GM19397 (cell line): ENCODE results near the gene APEX2.
"Not testable (repeated sequence)": the region's sequence is repeated elsewhere in the genome, so short reads cannot be mapped to it uniquely, and the experiment has no call there.

ENCODE experiments used
- ATAC-seq: cut with Tn5 transposase; IDR thresholded peaks from one replicate; pipeline ENCODE4 v1.9.1; 2021; ENCODE audit warnings: mild to moderate bottlenecking, moderate library complexity; ENCODE audit not compliant: unreplicated experiment

APEX2 gene

GRCh38 chrX:54999717-55000598 is at the start of gene APEX2:
TSS of gene APEX2 (plus strand) at chrX:55000363. CDS start at chrX:55000423, 60 bp downstream.
- peak; percentile 93 for ATAC-seq

GRCh38 chrX:54950730-54951375 is 49.3 kb upstream of the APEX2 start:
- ATAC-seq: no peak

GRCh38 chrX:54961750-54962149 is 38.4 kb upstream of the APEX2 start:
- no peak for ATAC-seq

- no peak for ATAC-seq
These were observed 35.2 kb upstream of the APEX2 start for GRCh38 chrX:54964766-54965497.

- no peak for ATAC-seq
These were observed 22.8 kb upstream of the APEX2 start for GRCh38 chrX:54977387-54977786.

GRCh38 chrX:54978448-54978847 is 21.7 kb upstream of the APEX2 start:
- no peak for ATAC-seq

GRCh38 chrX:54979432-54979831 is 20.7 kb upstream of the APEX2 start:
- no peak for ATAC-seq

- ATAC-seq: no peak
These were observed 19.8 kb upstream of the APEX2 start for GRCh38 chrX:54980334-54980733.

- not testable (repeated sequence) for ATAC-seq
These were observed 16.9 kb upstream of the APEX2 start for GRCh38 chrX:54983306-54983705.

GRCh38 chrX:54991706-54992105 is 8.5 kb upstream of the APEX2 start:
- ATAC-seq: no peak

- ATAC-seq: no peak
These were observed 7.1 kb upstream of the APEX2 start for GRCh38 chrX:54992911-54993622.

- ATAC-seq: no peak
These were observed 6.1 kb upstream of the APEX2 start, which contains the start of gene PFKFB1 for GRCh38 chrX:54994099-54994498. TSS of gene PFKFB1 (minus strand) at chrX:54994188. CDS start at chrX:54994007, 181 bp downstream.

- no peak for ATAC-seq
These were observed 5.4 kb upstream of the APEX2 start for GRCh38 chrX:54994668-54995351.

GRCh38 chrX:54995621-54996020 is 4.5 kb upstream of the APEX2 start:
- no peak for ATAC-seq

GRCh38 chrX:55004231-55004630 is 4.1 kb downstream of the APEX2 start:
- ATAC-seq: no peak

GRCh38 chrX:55005256-55005655 is 5.1 kb downstream of the APEX2 start:
- ATAC-seq: no peak

- no peak for ATAC-seq
These were observed 6.9 kb downstream of the APEX2 start for GRCh38 chrX:55006827-55007621.

GRCh38 chrX:55007656-55008055 is 7.5 kb downstream of the APEX2 start:
- no peak for ATAC-seq

- no peak for ATAC-seq
These were observed 8.6 kb downstream of the APEX2 start for GRCh38 chrX:55008571-55009358.
